AG09319 (cell line): Measurements from ENCODE around the gene WBP1L.
A peak's percentile ranks its signal among the peaks of the same experiment; 100 is the strongest.

Source experiments
- DNase-seq: peaks from one replicate; pipeline ENCODE4 v3.0.0-alpha.2; 2010; ENCODE audit warnings: low read depth; ENCODE audit errors: extremely low read depth
- CTCF ChIP-seq: IDR thresholded peaks from 2 replicates; pipeline ENCODE4 v1.5.1; 2011; ENCODE audit warnings: low read depth, mild to moderate bottlenecking, inconsistent platforms, low read length, moderate library complexity

The WBP1L gene

GRCh38 chr10:102705531-102705930 is 38.2 kb upstream of the WBP1L start:
- no peak for DNase-seq
- TF ChIP-seq CTCF = no peak

- DNase-seq = peak; percentile 54
These were observed 33.1 kb upstream of the WBP1L start for GRCh38 chr10:102710609-102711008.

GRCh38 chr10:102712089-102712488 is 31.7 kb upstream of the WBP1L start:
- TF ChIP-seq CTCF = no peak

More at GRCh38 chr10:102710609-102711008, 33.1 kb upstream of the WBP1L start:
- no peak; the same call in none of the 2 replicates for TF ChIP-seq CTCF

GRCh38 chr10:102712843-102713538 is 30.8 kb upstream of the WBP1L start:
- no peak for DNase-seq
- no peak for TF ChIP-seq CTCF

More at GRCh38 chr10:102712089-102712488, 31.7 kb upstream of the WBP1L start:
- DNase-seq = no peak

- peak; percentile 51; the same call in 1 of the 2 replicates for TF ChIP-seq CTCF
- DNase-seq = no peak
These were observed 30.3 kb upstream of the WBP1L start for GRCh38 chr10:102713539-102713813.

GRCh38 chr10:102713814-102714620 is 29.7 kb upstream of the WBP1L start, which contains the start of gene ARL3:
ARL3 (minus strand) TSS chr10:102714397; CDS start chr10:102714275, 122 bp downstream.
- no peak; the same call in 1 of the 2 replicates for TF ChIP-seq CTCF
- peak; percentile 96 for DNase-seq
